PFSK-1 (cell line): Measurements from ENCODE around the gene CASZ1.

Source experiments
- FOXP2 ChIP-seq: optimal IDR thresholded peaks from 2 replicates; pipeline ENCODE3; 2011; ENCODE audit warnings: borderline replicate concordance, control low read depth, inconsistent platforms; ENCODE audit not compliant: insufficient read depth; ENCODE audit errors: extremely low read length, extremely low read depth
- POLR2AphosphoS5 ChIP-seq: IDR thresholded peaks from 2 replicates; pipeline ENCODE4 v1.6.1; 2012; ENCODE audit warnings: low read depth, mild to moderate bottlenecking, control low read depth, low read length, moderate library complexity
- REST ChIP-seq, 2 experiments: IDR thresholded peaks; 2 replicates each; pipeline versions ENCODE4 v1.6.1 to v1.8.0; 2011 to 2012; ENCODE audit warnings: low read depth in 2 of 2, low read length in 2 of 2, control low read depth in 1 of 2, inconsistent platforms in 1 of 2, mild to moderate bottlenecking in 1 of 2, moderate library complexity in 1 of 2; ENCODE audit not compliant: insufficient read depth in 1 of 2
- SIN3A ChIP-seq: IDR thresholded peaks from 2 replicates; pipeline ENCODE4 v1.6.1; 2012; ENCODE audit warnings: mild to moderate bottlenecking, low read length, moderate library complexity, borderline replicate concordance; ENCODE audit not compliant: insufficient read depth
- TAF1 ChIP-seq: IDR thresholded peaks from 2 replicates; pipeline ENCODE4 v1.6.1; 2012; ENCODE audit warnings: low read length, control low read depth, borderline replicate concordance; ENCODE audit not compliant: insufficient read depth

The CASZ1 gene

GRCh38 chr1:10632691-10633090, 163.8 kb downstream of the CASZ1 start:
- TF ChIP-seq TAF1 (no peak), REST (IDR thresholded peaks at IDR 0.05; ENCODE audit: insufficient read depth in 1 of 2, low read depth in 2 of 2, low read length in 2 of 2) (no peak), POLR2AphosphoS5 (no peak), FOXP2 (no peak), SIN3A (no peak)

GRCh38 chr1:10631811-10632593, 164.4 kb downstream of the CASZ1 start:
- TF ChIP-seq FOXP2: no peak
- no peak for TF ChIP-seq TAF1
- TF ChIP-seq POLR2AphosphoS5: no peak
- TF ChIP-seq REST (IDR thresholded peaks at IDR 0.05; ENCODE audit: insufficient read depth in 1 of 2, low read depth in 2 of 2, low read length in 2 of 2): no peak

- no peak for TF ChIP-seq FOXP2
- TF ChIP-seq SIN3A: no peak
- TF ChIP-seq REST (IDR thresholded peaks at IDR 0.05; ENCODE audit: insufficient read depth in 1 of 2, low read depth in 2 of 2, low read length in 2 of 2): no peak
- no peak for TF ChIP-seq TAF1
- no peak for TF ChIP-seq POLR2AphosphoS5
Measured at GRCh38 chr1:10631121-10631810, 165.2 kb downstream of the CASZ1 start.

- no peak for TF ChIP-seq FOXP2
- TF ChIP-seq REST (IDR thresholded peaks at IDR 0.05; ENCODE audit: insufficient read depth in 1 of 2, low read depth in 2 of 2, low read length in 2 of 2): no peak
Measured at GRCh38 chr1:10630661-10631120, 165.8 kb downstream of the CASZ1 start.
